GM12878 (cell line): ENCODE data around the gene PARK7. TPM values are rescaled to one million over a fixed set of nuclear protein-coding genes. Genes with fewer than 3 reads are reported as not detected.
A peak's percentile ranks its signal among the peaks of the same experiment; 100 is the strongest.

Source experiments
- CHD1 ChIP-seq: IDR thresholded peaks from 2 replicates; pipeline ENCODE4 v1.6.1; 2012; ENCODE audit warnings: low read depth, low read length, improper control_type of control experiment
- E2F8 ChIP-seq: fragments of 450-650 bp; IDR thresholded peaks from 2 replicates; pipeline ENCODE4 v1.6.1; 2018; ENCODE audit warnings: mild to moderate bottlenecking, low read depth, moderate library complexity; ENCODE audit not compliant: partially characterized antibody
- E4F1 ChIP-seq: fragments of 450-650 bp; IDR thresholded peaks from 2 replicates; pipeline ENCODE4 v1.6.1; 2018; ENCODE audit warnings: borderline replicate concordance, mild to moderate bottlenecking; ENCODE audit not compliant: partially characterized antibody
- EP300 ChIP-seq, 2 experiments: fragments of 150-350 bp in 1 of 2; IDR thresholded peaks; 2 replicates each; pipeline ENCODE4 v1.6.1; 2011 to 2012; ENCODE audit warnings: low read depth in 2 of 2, low read length in 2 of 2, borderline replicate concordance in 1 of 2, improper control_type of control experiment in 1 of 2, inconsistent platforms in 1 of 2; ENCODE audit not compliant: control insufficient read depth in 1 of 2
- ESRRA ChIP-seq: IDR thresholded peaks from 2 replicates; pipeline ENCODE4 v1.6.1; 2012; ENCODE audit warnings: mild to moderate bottlenecking, low read length, improper control_type of control experiment
- KLF5 ChIP-seq: fragments of 450-650 bp; IDR thresholded peaks from 2 replicates; pipeline ENCODE4 v1.6.1; 2014; ENCODE audit warnings: mild to moderate bottlenecking; ENCODE audit not compliant: partially characterized antibody
- MLLT1 ChIP-seq: fragments of 450-650 bp; IDR thresholded peaks from 2 replicates; pipeline ENCODE4 v1.6.1; 2016; ENCODE audit warnings: mild to moderate bottlenecking
- NRF1 ChIP-seq: conservative IDR thresholded peaks from 2 replicates; pipeline ENCODE4 v1.6.1; 2011; ENCODE audit warnings: mild to moderate bottlenecking, low read depth, low read length, improper control_type of control experiment
- POLR2AphosphoS5 ChIP-seq: IDR thresholded peaks from 2 replicates; pipeline ENCODE4 v1.6.1; 2011; ENCODE audit warnings: mild to moderate bottlenecking, low read length, inconsistent platforms
- RAD21 ChIP-seq: IDR thresholded peaks from 2 replicates; pipeline ENCODE4 v1.6.1; 2011; ENCODE audit warnings: mild to moderate bottlenecking, low read depth, low read length, moderate library complexity; ENCODE audit not compliant: insufficient read depth
- RAD51 ChIP-seq: fragments of 450-650 bp; IDR thresholded peaks from 2 replicates; pipeline ENCODE4 v1.6.1; 2016; ENCODE audit warnings: moderate library complexity, mild to moderate bottlenecking, inconsistent platforms
- SMARCA5 ChIP-seq: fragments of 450-650 bp; IDR thresholded peaks from 2 replicates; pipeline ENCODE4 v1.6.1; 2017; ENCODE audit warnings: mild to moderate bottlenecking
- TAF1 ChIP-seq: IDR thresholded peaks from 2 replicates; pipeline ENCODE4 v1.6.1; 2011; ENCODE audit warnings: mild to moderate bottlenecking, low read depth, low read length, borderline replicate concordance
- TCF7 ChIP-seq: IDR thresholded peaks from 2 replicates; pipeline ENCODE4 v1.6.1; 2014; ENCODE audit warnings: antibody characterized with exemption, borderline replicate concordance
- ZNF687 ChIP-seq: fragments of 450-650 bp; IDR thresholded peaks from 2 replicates; pipeline ENCODE4 v1.6.1; 2017; ENCODE audit warnings: mild to moderate bottlenecking, moderate library complexity
- polyA plus RNA-seq, 11 experiments: library from polyadenylated mRNA; depleted of rRNA in 4 of 11; unstranded in 6 of 11; stranded (reverse) in 5 of 11; fragments of >200 nt; fragmentation: Nextera tagmentation in 4 of 11; fragmentation: Illumina TruSeq in 1 of 11; extraction: Ambion mirVana in 4 of 11; extraction: Trizol in 1 of 11; gene quantifications; 1 replicate in 1 of 11; 2 replicates in 10 of 11; pipeline versions ENCODE4 v1.2.1 to v1.2.3, GENCODE V29; 2011 to 2016; ENCODE audit warnings: inconsistent platforms in 2 of 11, missing spikeins in 2 of 11, low read depth in 1 of 11
- total RNA-seq, 4 experiments: library from RNA; depleted of rRNA in 3 of 4; stranded (reverse); fragments of >200 nt in 3 of 4; fragmentation: Illumina TruSeq in 1 of 4; extraction: Trizol in 1 of 4; gene quantifications; 2 replicates each; pipeline versions ENCODE4 v1.2.1 to v1.2.3, GENCODE V29; 2013 to 2021

Gene PARK7
- total and polyA plus RNA-seq, 10 of the 15 experiments (the other 5 are each of a cell fraction or from before 2014, with no cell fraction given): 267 to 1,056 (median 495) TPM

GRCh38 chr1:7953850-7954609, 7.5 kb upstream of the PARK7 start (continued):
- TF ChIP-seq ESRRA: 0 out of 2 replicates have a peak, but pooled peaks have one; percentile 41
- peak; percentile 72 for TF ChIP-seq KLF5
- no peak for TF ChIP-seq RAD51
- no peak for TF ChIP-seq E2F8
- TF ChIP-seq TCF7: no peak
- TF ChIP-seq NRF1: 0 out of 2 replicates have a peak, but pooled peaks have one; percentile 7
- TF ChIP-seq MLLT1: peak; percentile 48; the same call in 1 of the 2 replicates
- no peak; the same call in none of the 2 replicates for TF ChIP-seq TAF1
- TF ChIP-seq EP300 (IDR thresholded peaks at IDR 0.05; ENCODE audit: borderline replicate concordance in 1 of 2, control insufficient read depth in 1 of 2, low read depth in 2 of 2, low read length in 2 of 2): no peak
- TF ChIP-seq POLR2AphosphoS5: peak; percentile 82
- TF ChIP-seq SMARCA5: 0 out of 2 replicates have a peak, but pooled peaks have one; percentile 13
- peak; percentile 94 for TF ChIP-seq ZNF687
- TF ChIP-seq RAD21: no peak
- peak; percentile 51 for TF ChIP-seq E4F1
- TF ChIP-seq CHD1: no peak
